Measurements from ENCODE around the gene SEC22A.

Gene SEC22A

GRCh38 chr3:123292321-123293310, 90.9 kb downstream of the SEC22A start:
- no peaks in the 10 kb centered on the region for H3K36me3 ChIP-seq (ENCODE audit: insufficient read depth, low read length)
- no peaks in the 10 kb centered on the region for H3K4me1 ChIP-seq (ENCODE audit: insufficient read depth, low read length)
- H3K9ac ChIP-seq (ENCODE audit: low read depth, low read length): no peak overlapping the region
- H3K9me3 ChIP-seq (ENCODE audit: control insufficient read depth, insufficient read depth, low read length): no peaks in the 10 kb centered on the region

GRCh38 chr3:123294296-123294938, 92.7 kb downstream of the SEC22A start:
- Histone ChIP-seq H3K4me1 (ENCODE audit: insufficient read depth, low read length) (no peaks in the 10 kb centered on the region), H3K9ac (ENCODE audit: low read depth, low read length) (no peak overlapping the region), H3K9me3 (ENCODE audit: control insufficient read depth, insufficient read depth, low read length) (no peaks in the 10 kb centered on the region), H3K36me3 (ENCODE audit: insufficient read depth, low read length) (no peaks in the 10 kb centered on the region)

DNA sequence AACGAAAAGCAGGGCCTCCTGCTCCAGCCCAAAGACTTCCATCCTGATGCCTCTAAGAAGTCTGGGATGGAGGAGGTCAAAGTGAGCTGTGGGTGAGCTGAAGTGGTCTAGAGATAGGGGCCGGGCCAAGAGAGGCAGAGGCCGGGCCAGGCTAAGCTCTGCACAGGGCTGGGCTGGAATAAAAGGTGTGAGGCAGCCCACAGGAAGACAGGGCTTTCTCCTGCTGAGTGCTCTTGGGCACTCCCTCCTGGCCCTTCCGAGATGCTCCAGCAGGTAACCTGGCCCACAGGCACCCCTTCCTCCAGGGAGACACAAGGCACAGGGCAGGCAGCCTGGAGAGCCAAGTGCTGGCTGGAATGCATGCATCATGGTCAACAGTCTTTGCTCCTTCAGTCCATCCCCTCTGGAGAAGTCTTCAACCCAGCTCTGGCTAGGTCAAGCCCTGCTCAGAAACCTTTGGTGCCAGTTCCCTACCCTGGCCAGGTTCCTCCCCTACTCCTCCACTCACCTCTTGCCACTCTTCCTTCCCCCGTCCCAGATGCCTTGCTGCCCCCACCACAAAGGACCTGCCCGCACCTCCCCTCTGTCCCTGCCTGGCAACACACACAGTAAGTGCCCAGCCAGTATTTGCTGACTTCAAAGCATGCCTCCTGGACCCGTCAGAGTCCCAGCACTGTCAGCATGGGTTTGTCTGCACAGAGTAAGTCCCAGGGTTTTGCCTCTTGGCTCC, 93.6 kb downstream of the SEC22A start:
- H3K9ac ChIP-seq (ENCODE audit: low read depth, low read length): no peak overlapping the region
- no peaks in the 10 kb centered on the region for H3K36me3 ChIP-seq (ENCODE audit: insufficient read depth, low read length)
- no peaks in the 10 kb centered on the region for H3K4me1 ChIP-seq (ENCODE audit: insufficient read depth, low read length)
- no peaks in the 10 kb centered on the region for H3K9me3 ChIP-seq (ENCODE audit: control insufficient read depth, insufficient read depth, low read length)

GRCh38 chr3:123295901-123296250, 94.1 kb downstream of the SEC22A start:
- H3K4me1 ChIP-seq (ENCODE audit: insufficient read depth, low read length): no peaks in the 10 kb centered on the region
- no peaks in the 10 kb centered on the region for H3K36me3 ChIP-seq (ENCODE audit: insufficient read depth, low read length)
- no peaks in the 10 kb centered on the region for H3K9me3 ChIP-seq (ENCODE audit: control insufficient read depth, insufficient read depth, low read length)
- H3K9ac ChIP-seq (ENCODE audit: low read depth, low read length): no peak overlapping the region

- H3K9ac ChIP-seq (ENCODE audit: low read depth, low read length): no peak overlapping the region
- H3K9me3 ChIP-seq (ENCODE audit: control insufficient read depth, insufficient read depth, low read length): no peaks in the 10 kb centered on the region
- no peaks in the 10 kb centered on the region for H3K4me1 ChIP-seq (ENCODE audit: insufficient read depth, low read length)
- H3K36me3 ChIP-seq (ENCODE audit: insufficient read depth, low read length): no peaks in the 10 kb centered on the region
Measured at GRCh38 chr3:123296261-123296660, 94.5 kb downstream of the SEC22A start.

GRCh38 chr3:123296836-123297626, 95.3 kb downstream of the SEC22A start:
- Histone ChIP-seq H3K9me3 (ENCODE audit: control insufficient read depth, insufficient read depth, low read length) (no peaks in the 10 kb centered on the region), H3K36me3 (ENCODE audit: insufficient read depth, low read length) (no peaks in the 10 kb centered on the region), H3K4me1 (ENCODE audit: insufficient read depth, low read length) (no peaks in the 10 kb centered on the region), H3K9ac (ENCODE audit: low read depth, low read length) (no peak overlapping the region)

DNA sequence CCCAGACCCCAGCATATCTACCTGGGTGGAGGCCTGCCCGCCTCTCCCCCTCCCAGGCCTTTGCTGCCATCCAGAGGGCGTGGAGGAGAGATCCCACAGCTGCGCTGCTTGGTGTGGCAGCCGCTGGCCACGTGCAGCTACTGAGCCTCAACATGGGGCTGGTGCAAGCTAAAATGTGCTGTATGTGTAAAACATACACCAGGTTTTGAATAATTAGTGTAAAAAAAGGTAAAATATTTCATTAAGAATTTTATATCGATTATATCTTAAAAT, 95.8 kb downstream of the SEC22A start:
- no peaks in the 10 kb centered on the region for H3K4me1 ChIP-seq (ENCODE audit: insufficient read depth, low read length)
- no peaks in the 10 kb centered on the region; the same call in 1 of the 2 replicates for H3K36me3 ChIP-seq (ENCODE audit: insufficient read depth, low read length)
- H3K9me3 ChIP-seq (ENCODE audit: control insufficient read depth, insufficient read depth, low read length): no peaks in the 10 kb centered on the region
- H3K9ac ChIP-seq (ENCODE audit: low read depth, low read length): no peak overlapping the region

- H3K36me3 ChIP-seq (ENCODE audit: insufficient read depth, low read length): no peaks in the 10 kb centered on the region; the same call in 1 of the 2 replicates
- no peaks in the 10 kb centered on the region for H3K4me1 ChIP-seq (ENCODE audit: insufficient read depth, low read length)
- H3K9me3 ChIP-seq (ENCODE audit: control insufficient read depth, insufficient read depth, low read length): no peaks in the 10 kb centered on the region
- H3K9ac ChIP-seq (ENCODE audit: low read depth, low read length): no peak overlapping the region
Measured at GRCh38 chr3:123298903-123299302, 97.2 kb downstream of the SEC22A start.

DNA sequence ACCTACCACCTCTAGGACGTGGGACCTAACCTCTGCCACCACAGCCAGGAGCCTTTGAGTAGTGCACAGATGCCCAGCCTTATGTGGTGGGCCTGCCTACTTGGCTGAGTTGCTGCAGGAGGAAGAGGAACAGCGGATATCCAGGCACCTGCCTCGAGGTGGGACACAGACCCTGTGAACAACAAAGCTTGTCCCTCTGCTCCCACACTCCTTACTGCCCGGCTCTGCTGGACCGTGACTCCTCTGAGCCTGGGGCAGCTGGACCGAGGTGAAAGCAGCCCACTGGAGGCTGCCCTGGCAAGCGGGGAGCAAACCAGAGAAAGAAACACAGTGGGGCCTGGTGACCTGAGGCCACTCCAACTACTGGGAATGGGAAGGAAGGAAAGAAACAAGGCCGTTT, 97.8 kb downstream of the SEC22A start:
- H3K36me3 ChIP-seq (ENCODE audit: insufficient read depth, low read length): no peaks in the 10 kb centered on the region; the same call in 1 of the 2 replicates
- H3K9ac ChIP-seq (ENCODE audit: low read depth, low read length): no peak overlapping the region
- no peaks in the 10 kb centered on the region for H3K9me3 ChIP-seq (ENCODE audit: control insufficient read depth, insufficient read depth, low read length)
- no peaks in the 10 kb centered on the region for H3K4me1 ChIP-seq (ENCODE audit: insufficient read depth, low read length)

DNA sequence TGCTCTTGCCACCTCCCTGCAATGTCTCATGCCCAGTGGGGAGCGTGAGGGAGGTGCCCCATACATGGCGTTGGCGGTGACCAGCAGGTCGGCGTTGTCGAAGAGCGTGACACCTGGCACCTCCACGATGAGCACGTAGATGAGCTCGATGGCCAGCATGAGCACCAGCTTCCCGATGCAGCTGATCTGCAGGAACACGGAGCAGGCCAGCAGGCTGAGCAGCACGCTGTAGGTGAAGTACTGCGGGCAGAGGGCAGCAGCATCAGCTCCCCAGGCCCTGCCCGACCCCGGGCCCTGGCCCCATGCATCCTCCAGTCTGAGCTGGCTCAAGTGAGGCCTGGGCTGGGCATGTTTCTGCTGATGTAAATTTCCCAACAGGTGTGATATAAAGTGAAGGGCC, 98.3 kb downstream of the SEC22A start:
- no peak overlapping the region for H3K9ac ChIP-seq (ENCODE audit: low read depth, low read length)
- no peaks in the 10 kb centered on the region for H3K4me1 ChIP-seq (ENCODE audit: insufficient read depth, low read length)
- no peaks in the 10 kb centered on the region; the same call in 1 of the 2 replicates for H3K36me3 ChIP-seq (ENCODE audit: insufficient read depth, low read length)
- no peaks in the 10 kb centered on the region for H3K9me3 ChIP-seq (ENCODE audit: control insufficient read depth, insufficient read depth, low read length)

GRCh38 chr3:123300583-123300982, 98.8 kb downstream of the SEC22A start:
- H3K9me3 ChIP-seq (ENCODE audit: control insufficient read depth, insufficient read depth, low read length): no peaks in the 10 kb centered on the region
- H3K9ac ChIP-seq (ENCODE audit: low read depth, low read length): no peak overlapping the region
- no peaks in the 10 kb centered on the region for H3K4me1 ChIP-seq (ENCODE audit: insufficient read depth, low read length)
- no peaks in the 10 kb centered on the region; the same call in 1 of the 2 replicates for H3K36me3 ChIP-seq (ENCODE audit: insufficient read depth, low read length)

GRCh38 chr3:123301331-123302184, 99.8 kb downstream of the SEC22A start:
- no peak overlapping the region for H3K9ac ChIP-seq (ENCODE audit: low read depth, low read length)
- H3K36me3 ChIP-seq (ENCODE audit: insufficient read depth, low read length): no peaks in the 10 kb centered on the region; the same call in 1 of the 2 replicates
- no peaks in the 10 kb centered on the region for H3K9me3 ChIP-seq (ENCODE audit: control insufficient read depth, insufficient read depth, low read length)

GRCh38 chr3:123302961-123303360, 101.2 kb downstream of the SEC22A start:
- Histone ChIP-seq H3K4me1 (ENCODE audit: insufficient read depth, low read length) (no peaks in the 10 kb centered on the region), H3K9me3 (ENCODE audit: control insufficient read depth, insufficient read depth, low read length) (no peaks in the 10 kb centered on the region), H3K9ac (ENCODE audit: low read depth, low read length) (no peak overlapping the region)

More at GRCh38 chr3:123301331-123302184, 99.8 kb downstream of the SEC22A start:
- H3K4me1 ChIP-seq (ENCODE audit: insufficient read depth, low read length): no peaks in the 10 kb centered on the region

More at GRCh38 chr3:123302961-123303360, 101.2 kb downstream of the SEC22A start:
- H3K36me3 ChIP-seq (ENCODE audit: insufficient read depth, low read length): no peaks in the 10 kb centered on the region; the same call in 1 of the 2 replicates

Data from ES-I3 (cell line).